NOMO-1 (cell line): Measurements from ENCODE around the gene ARHGAP26.
"Not testable (repeated sequence)": the region's sequence is repeated elsewhere in the genome, so short reads cannot be mapped to it uniquely, and the experiment has no call there.

Experiments used
- DNase-seq, 2 experiments: peaks; one replicate each; lab custom pipeline; 2025; ENCODE audit not compliant: unreplicated experiment in 2 of 2; lab: John Stamatoyannopoulos, UW

Gene ARHGAP26

DNA sequence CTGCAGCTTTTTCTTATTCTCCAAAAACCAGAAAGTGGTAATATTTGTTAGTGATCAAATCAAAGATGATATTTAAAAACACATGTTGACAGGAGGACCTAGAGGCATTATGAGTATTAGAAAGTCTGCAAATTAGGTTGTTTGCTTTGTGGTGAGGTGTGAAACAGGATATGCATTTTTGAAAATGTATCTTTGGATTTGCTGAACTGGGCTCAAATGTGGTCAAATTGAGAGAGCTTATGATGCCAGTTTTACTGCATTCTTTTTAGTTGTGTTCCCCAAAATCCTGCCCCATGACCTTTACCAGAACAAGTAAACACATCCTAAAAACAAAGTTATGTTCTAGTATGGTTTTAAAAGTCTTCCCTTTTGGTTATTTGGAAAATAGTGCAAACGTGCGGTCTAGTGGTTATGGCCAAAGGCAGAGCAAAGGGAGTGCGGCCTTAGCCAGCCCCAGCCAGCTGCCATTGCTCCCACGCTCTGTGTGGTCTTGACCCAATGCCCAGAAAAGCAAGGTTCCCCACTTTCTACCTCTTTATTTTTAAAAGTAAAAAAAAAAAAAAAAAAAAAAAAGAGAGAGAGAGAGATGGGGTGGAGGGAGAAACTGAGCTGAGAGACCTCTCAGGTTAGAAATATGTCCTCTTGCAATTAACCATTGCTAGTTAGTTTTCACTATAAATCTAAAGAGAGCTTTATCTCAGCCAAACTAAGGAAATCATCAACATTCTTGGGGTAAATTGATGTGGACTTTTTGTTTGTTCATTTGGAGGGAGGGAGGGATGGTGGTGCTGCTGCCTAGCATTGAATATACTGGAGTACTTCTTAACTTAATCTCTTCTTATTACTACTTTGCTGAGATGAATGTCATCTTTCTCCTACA, 176.6 kb downstream of the ARHGAP26 start:
- DNase-seq, result no peak

DNA sequence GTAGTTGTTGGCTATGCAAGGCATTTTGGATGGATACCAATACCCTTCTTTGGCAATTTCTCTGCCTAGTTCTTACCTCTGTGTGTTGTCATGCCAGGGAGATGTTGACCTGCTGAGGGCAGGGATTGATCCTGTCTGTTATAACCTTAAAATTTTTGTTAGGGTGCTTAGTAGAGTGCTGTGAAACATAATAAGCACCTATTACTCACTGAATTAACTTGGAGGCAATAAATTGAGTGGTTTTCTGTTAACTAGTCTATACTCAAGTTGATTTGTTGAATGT, 177.2 kb downstream of the ARHGAP26 start:
- DNase-seq, result no peak

DNA sequence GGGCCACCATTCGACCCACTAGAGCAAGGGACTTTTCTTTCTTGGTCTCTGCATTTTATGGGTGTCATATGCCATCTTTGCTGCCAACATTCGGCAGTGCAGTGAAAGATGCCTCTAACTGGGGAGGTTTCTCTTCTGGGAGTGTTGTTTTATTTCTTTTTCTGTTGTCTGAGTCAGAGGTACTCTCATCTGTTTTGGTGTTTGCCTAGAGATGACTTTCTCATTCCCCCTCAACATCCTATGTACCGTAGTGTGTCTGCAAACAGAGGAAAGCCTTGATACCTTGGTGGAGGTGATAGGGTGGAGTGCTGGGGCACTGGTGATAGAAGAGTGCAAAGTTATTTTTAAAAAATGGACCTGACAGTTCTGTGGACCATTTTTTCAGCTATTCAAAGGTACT, 182.1 kb downstream of the ARHGAP26 start:
- no peak for DNase-seq

DNA sequence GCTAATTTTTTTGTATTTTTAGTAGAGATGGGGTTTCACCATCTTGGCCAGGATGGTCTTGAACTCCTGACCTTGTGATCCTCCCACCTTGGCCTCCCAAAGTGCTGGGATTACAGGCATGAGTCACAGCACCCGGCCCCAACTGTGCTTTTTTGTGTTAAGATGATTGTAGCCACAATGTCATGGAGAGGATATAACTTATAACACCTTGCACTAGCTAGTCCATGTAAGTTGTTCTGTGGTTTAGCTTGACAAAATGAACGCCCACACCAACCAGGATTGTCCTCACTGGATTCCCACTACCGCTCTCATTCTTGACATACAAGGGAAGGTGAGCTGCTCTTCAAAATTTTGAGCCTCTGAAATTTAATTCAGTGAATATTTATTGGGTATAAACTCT, 182.7 kb downstream of the ARHGAP26 start:
- not testable (repeated sequence) for DNase-seq

DNA sequence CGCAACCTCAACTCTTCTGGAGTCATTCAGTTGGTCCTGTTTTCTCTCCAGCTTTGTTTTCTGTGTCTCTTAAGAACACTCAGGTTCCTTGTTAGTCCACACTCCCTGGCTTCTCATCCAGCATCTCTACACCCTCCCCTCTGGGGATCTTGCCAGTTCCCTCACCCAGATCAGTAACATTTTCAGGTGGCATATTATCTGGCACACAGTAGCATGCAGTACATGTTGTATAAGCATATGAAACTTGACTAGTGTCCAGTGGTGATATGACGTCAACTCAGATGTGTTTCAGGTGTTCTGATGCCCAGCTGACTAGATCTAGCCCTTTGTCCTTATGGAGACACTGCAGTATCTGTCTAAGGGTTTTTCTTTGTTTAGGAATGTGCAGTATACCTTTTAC, 184.3 kb downstream of the ARHGAP26 start:
- DNase-seq, result no peak

DNA sequence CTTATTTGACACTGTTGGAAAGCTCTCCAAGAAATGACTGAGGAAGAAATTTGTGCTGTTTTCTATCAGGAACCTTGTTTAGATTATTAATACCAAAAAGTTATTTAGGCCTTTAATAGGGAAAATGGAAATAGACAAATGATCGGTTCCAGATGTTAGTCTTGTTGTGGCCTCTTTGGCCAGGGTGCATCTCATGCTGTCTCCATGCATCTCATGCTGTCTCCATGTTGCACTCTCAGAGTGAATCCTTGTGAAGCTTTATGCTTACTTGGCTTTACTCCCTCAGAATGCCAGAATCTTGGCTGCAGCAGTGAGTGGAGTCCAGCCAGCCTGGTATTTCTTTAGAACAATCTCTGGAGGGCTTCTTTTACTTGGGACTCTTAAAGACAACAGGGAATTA, 185.5 kb downstream of the ARHGAP26 start:
- DNase-seq, result no peak

DNA sequence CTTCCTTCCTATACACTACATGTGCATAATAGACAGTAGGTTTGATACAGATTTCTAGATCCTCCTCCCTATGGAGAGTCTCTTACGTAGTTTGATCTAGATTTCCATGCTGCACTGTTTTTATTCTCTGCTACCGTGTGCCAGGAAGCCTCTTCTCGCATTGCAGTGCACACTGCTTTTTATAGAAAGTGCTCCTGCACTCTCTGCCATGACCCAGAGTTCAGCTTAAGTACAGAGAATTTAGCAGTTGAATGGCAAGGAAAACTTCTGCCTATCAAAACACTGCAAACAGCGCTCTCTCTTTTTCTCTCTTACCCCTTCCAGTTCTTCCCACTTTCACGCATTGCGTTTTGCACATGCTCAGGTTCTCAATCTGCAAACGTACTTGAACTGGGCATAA, 187.4 kb downstream of the ARHGAP26 start:
- DNase-seq, result no peak

DNA sequence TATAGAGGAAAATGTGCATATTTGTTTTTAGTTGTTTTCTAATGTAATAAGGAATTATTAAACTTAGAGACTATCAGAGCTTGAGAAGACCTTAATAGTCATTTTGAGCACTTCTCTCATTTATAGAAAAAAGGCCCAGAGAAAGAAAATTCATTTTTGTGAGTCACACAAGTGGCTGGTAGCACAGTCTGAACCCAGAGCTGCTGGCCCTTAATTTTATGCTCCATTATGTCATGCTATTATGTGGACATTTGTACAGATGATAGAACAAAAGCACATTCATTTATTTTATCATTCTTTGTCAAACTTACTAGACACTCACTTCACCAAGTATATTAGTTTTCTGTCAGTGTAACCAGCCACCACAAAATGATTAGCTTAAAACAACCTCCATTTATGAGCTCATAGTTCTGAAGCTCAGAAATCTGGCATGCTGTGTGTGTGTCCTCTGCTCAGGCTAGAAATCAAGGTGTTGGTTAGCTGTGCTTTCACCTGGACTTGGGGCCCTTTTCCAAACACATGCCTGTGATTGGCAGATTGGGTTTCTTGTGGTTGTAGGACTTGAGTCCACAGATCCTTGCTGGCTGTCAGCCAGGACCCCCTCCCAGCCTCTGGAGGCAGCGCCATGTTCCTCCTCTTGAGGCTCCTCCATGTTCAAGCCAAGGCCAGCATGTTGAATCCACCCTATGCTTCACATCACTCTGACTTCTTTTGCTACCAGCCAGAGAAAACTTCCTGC, 188.9 kb downstream of the ARHGAP26 start:
- no peak for DNase-seq

DNA sequence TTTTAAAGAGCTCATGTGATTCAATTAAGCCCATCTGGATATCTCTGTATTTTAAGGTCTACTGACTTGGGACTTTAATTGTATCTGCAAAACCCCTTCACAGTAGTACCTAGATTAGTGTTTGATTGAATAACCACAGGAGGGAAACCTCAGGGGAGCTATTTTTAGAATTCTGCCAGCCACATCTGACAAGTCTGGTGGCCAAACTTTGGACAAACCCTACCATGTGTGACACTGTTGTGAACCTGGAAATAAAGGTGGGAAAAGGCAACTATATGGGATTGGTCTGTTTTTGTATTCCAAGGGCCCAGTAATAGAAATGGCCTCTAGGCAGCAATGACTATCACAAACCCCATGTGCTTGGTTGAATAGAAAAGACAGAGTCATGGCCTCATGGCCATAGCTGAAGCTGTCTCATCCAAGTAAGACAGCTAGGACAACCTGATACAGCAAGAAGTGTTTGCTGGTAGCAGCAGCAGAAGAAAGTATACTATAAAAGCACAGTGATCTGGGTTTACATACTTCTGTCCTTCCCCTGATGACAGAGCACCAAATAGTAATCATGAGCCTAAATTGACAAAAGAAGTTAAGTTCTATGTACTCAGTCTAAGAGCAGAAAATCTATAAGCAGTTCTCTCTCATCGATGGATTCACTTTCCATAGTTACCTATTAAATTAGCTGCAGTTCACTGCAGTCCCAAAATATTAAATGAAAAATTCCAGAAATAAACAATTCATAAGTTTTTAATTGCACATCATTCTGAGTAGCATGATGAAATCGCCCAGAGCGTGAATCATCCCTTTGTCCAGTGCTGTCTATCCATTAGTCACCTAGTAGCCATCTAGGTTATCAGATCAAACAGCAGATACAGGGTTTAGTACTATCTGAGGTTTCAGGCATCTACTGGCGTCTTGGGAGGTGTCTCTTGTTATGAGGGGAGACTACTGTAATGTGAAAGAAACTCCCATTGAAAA, 189.8 kb downstream of the ARHGAP26 start:
- DNase-seq, result no peak

DNA sequence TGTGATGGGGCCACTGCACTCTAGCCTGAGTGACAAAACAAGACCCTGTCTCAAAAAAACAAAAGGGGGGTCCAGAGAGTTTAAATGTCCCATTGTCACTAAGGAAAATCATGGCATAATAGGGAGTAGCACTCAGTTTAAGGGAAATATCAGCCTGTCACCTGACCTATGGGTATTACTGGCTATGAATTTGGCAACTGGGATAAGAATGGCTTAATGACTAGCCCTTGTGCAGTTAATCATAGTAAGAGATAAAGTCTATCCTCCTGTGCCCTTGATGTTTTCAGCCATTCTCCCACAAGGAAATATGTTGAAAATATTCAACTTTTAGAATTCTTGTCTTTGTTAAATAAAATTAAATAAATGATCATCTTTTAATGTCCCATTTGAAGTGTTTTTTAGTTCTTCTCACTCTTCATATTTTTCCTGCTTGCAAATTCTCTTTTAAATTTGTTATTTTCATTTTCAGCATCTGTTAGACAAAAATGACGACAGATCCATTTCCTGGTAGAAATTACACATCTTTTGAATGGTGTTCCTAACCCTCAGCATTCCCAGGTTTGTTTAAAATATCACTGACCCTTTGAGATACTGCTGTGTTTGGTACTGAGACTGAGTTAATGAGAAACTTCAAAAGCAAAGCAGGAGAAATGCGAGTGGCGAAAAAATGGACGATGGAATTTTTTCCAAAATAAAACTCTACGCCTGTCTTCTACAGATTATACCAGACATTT, 191.4 kb downstream of the ARHGAP26 start:
- no peak for DNase-seq

DNA sequence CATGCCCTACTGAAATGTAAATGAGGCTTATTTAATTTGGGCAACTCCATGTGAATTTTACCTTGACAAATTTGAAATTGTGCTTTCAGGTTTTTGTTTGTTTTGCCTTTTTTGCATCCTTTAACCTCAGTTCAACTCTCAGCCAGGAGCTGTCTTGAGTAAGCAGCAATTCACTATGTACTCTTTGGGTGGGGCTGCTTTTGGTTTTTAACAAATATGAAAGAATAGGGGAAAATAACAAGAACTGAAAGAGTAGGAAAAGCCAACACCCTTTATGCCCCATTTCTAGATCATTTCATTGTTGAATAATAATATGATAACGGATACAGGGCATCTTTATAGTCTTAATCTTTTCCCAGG, 192.0 kb downstream of the ARHGAP26 start:
- DNase-seq, result no peak

DNA sequence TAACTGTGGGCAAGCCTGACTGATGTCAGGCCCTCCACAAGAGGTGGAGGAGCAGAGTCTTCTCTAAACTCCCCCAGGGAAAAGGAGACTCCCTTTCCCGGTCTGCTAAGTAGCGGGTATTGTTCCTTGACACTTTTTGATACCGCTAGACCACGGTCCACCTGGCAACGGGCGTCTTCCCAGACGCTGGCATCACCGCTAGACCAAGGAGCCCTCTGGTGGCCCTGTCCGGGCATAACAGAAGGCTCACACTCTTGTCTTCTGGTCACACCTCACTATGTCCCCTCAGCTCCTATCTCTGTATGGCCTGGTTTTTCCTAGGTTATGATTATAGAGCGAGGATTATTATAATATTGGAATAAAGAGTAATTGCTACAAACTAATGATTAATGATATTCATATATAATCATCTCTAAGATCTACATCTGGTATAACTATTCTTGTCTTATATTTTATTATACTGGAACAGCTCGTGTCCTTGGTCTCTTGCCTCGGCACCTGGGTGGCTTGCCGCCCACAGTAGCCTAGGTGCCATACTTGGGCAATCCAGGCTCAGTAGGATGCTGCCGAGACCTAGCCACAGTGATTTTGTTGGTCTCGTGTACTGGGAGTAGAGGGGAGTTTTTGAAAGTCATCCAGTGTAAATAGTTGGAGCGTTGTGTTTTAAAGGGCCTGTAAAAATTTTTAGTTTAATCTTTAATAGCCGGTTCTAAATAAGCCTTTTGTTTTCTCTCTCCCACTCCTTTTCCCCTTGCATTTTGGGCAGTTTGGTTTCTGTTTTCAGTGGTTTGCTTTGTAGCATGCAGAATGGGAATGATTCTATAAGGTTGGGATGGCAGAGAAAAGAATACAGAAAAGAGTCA, 195.3 kb downstream of the ARHGAP26 start:
- not testable (repeated sequence) for DNase-seq

DNA sequence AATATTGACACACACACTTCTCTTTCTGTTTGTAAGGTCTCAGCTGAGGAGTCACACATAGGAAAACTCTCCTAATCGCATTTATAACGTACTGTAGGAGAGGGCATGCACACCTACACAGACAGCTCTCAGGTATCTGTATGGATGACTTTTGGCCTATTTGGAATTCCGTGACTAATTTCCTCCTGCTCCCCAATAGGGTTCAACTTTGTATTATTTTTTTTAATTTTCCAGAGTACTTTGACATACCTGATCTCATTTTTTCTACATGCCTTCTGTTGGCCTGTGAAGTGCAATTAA, 195.9 kb downstream of the ARHGAP26 start:
- DNase-seq, result no peak

DNA sequence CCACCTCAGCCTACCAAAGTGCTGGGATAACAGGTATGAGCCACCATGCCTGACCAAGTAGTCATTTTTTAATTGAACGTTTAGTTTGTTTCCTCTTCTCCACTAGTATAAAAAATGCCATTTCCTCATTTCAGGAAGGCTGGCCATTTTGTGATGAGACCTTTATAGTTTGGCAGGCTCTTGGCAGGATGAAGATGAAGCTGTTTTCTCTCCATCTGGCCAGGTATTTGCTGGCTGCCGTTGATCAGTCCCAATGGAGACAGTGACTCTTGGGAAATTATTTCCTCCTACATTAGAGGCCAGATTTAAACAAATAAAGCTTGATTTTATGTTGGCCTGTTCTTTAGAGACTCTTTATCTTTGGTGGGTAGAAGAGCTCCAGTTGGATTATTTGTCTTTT, 199.0 kb downstream of the ARHGAP26 start:
- no peak for DNase-seq

DNA sequence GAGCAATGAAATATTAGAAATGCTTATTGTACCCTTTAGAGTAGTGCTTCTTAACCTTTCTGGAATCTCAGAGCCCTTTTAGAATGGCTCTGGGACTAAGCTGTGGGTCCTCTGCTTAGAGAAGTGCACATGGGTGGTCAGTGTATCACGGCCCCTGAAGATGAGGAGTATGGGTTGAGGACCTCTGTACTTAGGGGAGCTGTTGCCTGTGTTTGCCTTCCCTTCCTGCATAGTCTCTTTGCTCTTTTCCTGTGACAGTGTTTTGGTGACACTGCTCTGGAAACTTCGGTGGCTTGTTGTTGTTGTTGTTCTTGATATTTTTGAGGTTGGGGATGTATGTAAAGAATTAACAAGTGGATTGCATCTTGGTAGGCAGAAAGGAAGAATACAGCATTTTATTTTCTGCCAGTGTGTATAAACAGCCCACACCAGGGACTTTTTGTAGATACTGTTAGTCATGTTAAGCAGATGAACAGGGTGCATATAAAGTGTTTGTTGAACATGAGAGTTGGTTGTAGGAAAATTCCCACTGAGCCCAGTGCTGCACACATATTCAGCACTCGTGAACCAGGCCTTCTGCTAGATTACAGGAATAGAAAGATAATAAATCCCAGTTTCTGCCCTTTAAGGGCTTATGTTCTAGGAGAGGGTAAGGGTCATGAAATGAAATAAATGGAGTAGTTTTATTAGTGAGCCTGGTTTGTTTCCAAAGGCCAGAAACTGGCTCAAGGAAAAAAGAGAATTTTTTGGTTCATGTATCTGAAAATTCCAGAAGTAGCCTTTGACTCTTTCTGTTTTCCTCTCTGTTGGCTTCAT, 199.7 kb downstream of the ARHGAP26 start:
- no peak for DNase-seq

DNA sequence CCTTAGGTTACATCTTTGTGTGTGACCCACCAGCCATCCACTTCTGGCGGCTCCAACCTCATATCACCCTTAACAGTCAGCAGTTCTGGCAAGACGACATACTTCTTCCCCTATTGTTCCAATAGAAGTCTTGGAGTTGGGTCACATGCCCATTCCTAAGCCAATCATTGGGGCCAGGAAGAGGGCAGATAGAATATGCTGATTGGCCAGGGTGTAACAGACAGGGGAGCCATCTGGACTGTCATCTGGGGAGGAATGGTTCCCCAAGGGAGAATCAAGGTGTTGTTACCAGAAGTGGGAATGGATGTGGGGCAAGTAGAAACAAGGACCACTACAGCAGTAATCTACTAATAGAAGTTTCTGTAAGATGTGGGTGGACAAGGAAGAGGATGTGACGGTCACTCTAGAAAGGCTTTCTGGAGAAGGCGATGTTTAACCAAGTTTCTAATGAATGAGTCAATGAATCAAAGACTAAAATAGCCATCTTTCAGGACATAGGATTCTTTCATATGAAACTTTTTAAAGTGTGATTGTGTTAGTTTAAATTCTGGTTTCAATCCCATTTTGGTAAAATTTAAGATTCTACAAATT, 200.4 kb downstream of the ARHGAP26 start:
- DNase-seq, result no peak

DNA sequence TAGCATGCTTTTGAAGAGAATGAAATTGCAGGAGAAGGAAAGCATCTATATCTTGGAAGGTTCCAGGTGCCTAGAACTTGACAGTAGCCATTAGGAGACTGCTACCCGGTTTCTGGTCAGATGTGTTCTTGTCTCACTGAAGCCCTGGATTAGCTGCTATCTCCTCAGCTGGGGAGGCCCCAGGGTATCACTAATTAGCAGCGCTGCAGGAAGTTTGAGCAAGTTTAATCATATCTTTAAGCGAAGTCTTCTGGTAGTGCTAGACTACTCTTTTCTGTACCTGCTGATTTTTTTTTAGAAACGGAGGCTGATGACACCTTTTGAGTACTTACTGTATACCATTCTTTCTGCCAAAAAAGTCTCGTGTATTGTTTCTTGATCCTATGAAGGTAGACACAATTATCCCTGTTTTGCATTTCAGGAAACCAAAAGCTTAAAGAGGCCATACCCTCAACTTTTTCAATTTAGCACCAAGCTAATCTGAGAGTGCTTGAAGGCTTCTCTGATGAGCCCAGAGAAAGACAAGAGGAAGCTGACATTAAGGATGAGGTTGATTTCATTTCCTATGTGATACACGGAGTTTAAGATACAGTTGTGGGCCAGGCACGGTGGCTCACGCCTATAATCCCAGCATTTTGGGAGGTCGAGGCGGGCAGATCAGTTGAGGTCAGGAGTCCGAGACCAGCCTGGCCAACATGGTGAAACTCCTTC, 201.3 kb downstream of the ARHGAP26 start:
- no peak for DNase-seq

DNA sequence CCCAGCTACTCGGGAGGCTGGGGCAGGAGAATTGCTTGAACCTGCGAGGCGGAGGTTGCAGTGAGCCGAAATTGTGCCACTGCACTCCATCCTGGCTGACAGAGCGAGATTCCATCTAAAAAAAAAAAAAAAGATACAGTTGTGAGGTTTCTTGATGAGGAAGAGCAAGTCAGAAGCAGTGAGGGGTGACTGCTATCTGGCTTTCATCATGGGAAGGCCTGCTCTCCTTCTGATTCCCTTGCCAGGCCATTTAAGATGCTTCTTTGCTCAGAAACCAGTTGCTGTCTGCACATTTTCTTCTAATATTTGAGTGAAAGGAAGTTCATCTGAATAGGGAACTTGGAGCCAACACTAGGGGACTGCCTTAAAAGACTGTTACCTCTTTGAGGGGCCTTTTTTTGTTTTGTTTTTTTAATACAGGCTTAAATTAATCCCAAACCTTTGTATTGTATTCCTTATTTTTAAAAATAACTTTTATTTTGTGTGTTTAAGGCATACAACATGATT, 201.9 kb downstream of the ARHGAP26 start:
- DNase-seq, result no peak
